T-helper 17 cell (primary cell): ENCODE data around the gene PTCRA. TPM values are rescaled to one million over a fixed set of nuclear protein-coding genes. Genes with fewer than 3 reads are reported as not detected.
A peak's percentile ranks its signal among the peaks of the same experiment; 100 is the strongest.

ENCODE experiments used
- ATAC-seq: fragments of 150-1000 bp; cut with Tn5 transposase; 2 replicates; pipeline ENCODE4 v1.10.0; 2021; ENCODE audit warnings: mild to moderate bottlenecking, moderate library complexity
- DNase-seq, 3 donors: peaks; one replicate each; pipeline versions ENCODE4 v3.0.0 to v3.0.0-alpha.2; 2020 to 2021
- H3K9me3 ChIP-seq: one replicate; pipeline ENCODE4 v1.7.0; 2013; ENCODE audit warnings: low read length, mild to moderate bottlenecking; ENCODE audit not compliant: control insufficient read depth, poor library complexity, severe bottlenecking
- H3K27ac Mint-ChIP-seq: one replicate; pipeline ENCODE4 v1.8.0; 2022; ENCODE audit warnings: mild to moderate bottlenecking, moderate library complexity, mixed read lengths
- H3K27me3 Mint-ChIP-seq: one replicate; pipeline ENCODE4 v1.8.0; 2022; ENCODE audit warnings: mixed read lengths
- H3K36me3 Mint-ChIP-seq: one replicate; pipeline ENCODE4 v1.8.0; 2022; ENCODE audit warnings: low read depth, mixed read lengths
- H3K4me1 Mint-ChIP-seq: one replicate; pipeline ENCODE4 v1.8.0; 2022; ENCODE audit warnings: mild to moderate bottlenecking, mixed read lengths
- H3K4me3 Mint-ChIP-seq: one replicate; pipeline ENCODE4 v1.8.0; 2022; ENCODE audit warnings: mild to moderate bottlenecking, moderate library complexity, mixed read lengths
- total RNA-seq, 4 donors: library from RNA in 2 of 4; stranded (reverse) in 2 of 4; gene quantifications; one replicate each; pipeline ENCODE4 v1.2.3 and lab custom pipeline; 2022 to 2026

PTCRA gene
- total RNA-seq, 2 donors from 2014 or later, result 1.8 to 35.0 TPM

- no peak for DNase-seq
These were observed 435 bp downstream of the PTCRA start for GRCh38 chr6:42916288-42916687.

GRCh38 chr6:42921801-42922200, 5.9 kb downstream of the PTCRA start:
- H3K9me3 ChIP-seq, result no peaks in the 10 kb centered on the region
- H3K36me3 Mint-ChIP-seq, result no peaks in the 10 kb centered on the region
- peak overlapping the region; percentile 59 for H3K27ac Mint-ChIP-seq
- DNase-seq, result no peak
- no peak for ATAC-seq
- no peaks in the 10 kb centered on the region for H3K27me3 Mint-ChIP-seq
- H3K4me1 Mint-ChIP-seq, result peaks cover 2% of the 10 kb centered on the region
- no peak overlapping the region for H3K4me3 Mint-ChIP-seq

More at GRCh38 chr6:42916288-42916687, 435 bp downstream of the PTCRA start:
- Mint-ChIP-seq H3K4me3 (no peak overlapping the region), H3K4me1 (peaks cover 1% of the 10 kb centered on the region), H3K27ac (no peak overlapping the region), H3K27me3 (peaks cover 22% of the 10 kb centered on the region), H3K36me3 (no peaks in the 10 kb centered on the region)
- no peaks in the 10 kb centered on the region for H3K9me3 ChIP-seq
- no peak for ATAC-seq

- DNase-seq (no peak), ATAC-seq (no peak)
- H3K36me3 Mint-ChIP-seq, result no peaks in the 10 kb centered on the region
- H3K27ac Mint-ChIP-seq, result no peak overlapping the region
- no peaks in the 10 kb centered on the region for H3K9me3 ChIP-seq
- H3K27me3 Mint-ChIP-seq, result no peaks in the 10 kb centered on the region
- no peak overlapping the region for H3K4me3 Mint-ChIP-seq
- peaks cover 7% of the 10 kb centered on the region for H3K4me1 Mint-ChIP-seq
These were observed 7.8 kb downstream of the PTCRA start for GRCh38 chr6:42923666-42924065.

GRCh38 chr6:42925248-42925857, 9.5 kb downstream of the PTCRA start:
- Mint-ChIP-seq H3K4me3 (no peak overlapping the region), H3K27me3 (no peaks in the 10 kb centered on the region), H3K27ac (no peak overlapping the region)

GRCh38 chr6:42928986-42929820, 13.3 kb downstream of the PTCRA start, which contains the start of gene CNPY3:
Gene CNPY3, plus strand, starts transcription at chr6:42929480. Its CDS starts 91 bp downstream, at chr6:42929571.
- H3K9me3 ChIP-seq, result no peaks in the 10 kb centered on the region
- Mint-ChIP-seq H3K27me3 (no peaks in the 10 kb centered on the region), H3K4me3 (peak within 1 kb of the TSS; percentile 99), H3K4me1 (peaks cover 49% of the 10 kb centered on the region), H3K36me3 (peaks cover 3% of the 10 kb centered on the region), H3K27ac (peak within 1 kb of the TSS; percentile 99)
- peak; percentile 86 to 91 (median 87) for DNase-seq
- ATAC-seq, result peak; percentile 85

More at GRCh38 chr6:42925248-42925857, 9.5 kb downstream of the PTCRA start:
- Mint-ChIP-seq H3K4me1 (peaks cover 20% of the 10 kb centered on the region), H3K36me3 (peaks cover 3% of the 10 kb centered on the region)
- no peak for DNase-seq
- H3K9me3 ChIP-seq, result no peaks in the 10 kb centered on the region
- ATAC-seq, result no peak

- Mint-ChIP-seq H3K36me3 (peaks cover 3% of the 10 kb centered on the region), H3K27ac (peak overlapping the region; percentile 99), H3K4me3 (peak overlapping the region; percentile 99), H3K4me1 (peaks cover 51% of the 10 kb centered on the region), H3K27me3 (no peaks in the 10 kb centered on the region)
- ATAC-seq, result peak; percentile 38
- no peaks in the 10 kb centered on the region for H3K9me3 ChIP-seq
- peak; percentile 16 to 41 (median 17) for DNase-seq
These were observed 14.0 kb downstream of the PTCRA start for GRCh38 chr6:42929821-42930360.

- no peaks in the 10 kb centered on the region for H3K9me3 ChIP-seq
- ATAC-seq (no peak), DNase-seq (no peak)
- Mint-ChIP-seq H3K36me3 (peaks cover 3% of the 10 kb centered on the region), H3K27ac (peak overlapping the region; percentile 99), H3K4me1 (peaks cover 54% of the 10 kb centered on the region), H3K4me3 (peak overlapping the region; percentile 72), H3K27me3 (no peaks in the 10 kb centered on the region)
These were observed 16.6 kb downstream of the PTCRA start for GRCh38 chr6:42932412-42932811.

- peak overlapping the region; percentile 72 for H3K4me3 Mint-ChIP-seq
- peaks cover 57% of the 10 kb centered on the region for H3K4me1 Mint-ChIP-seq
- peak overlapping the region; percentile 99 for H3K27ac Mint-ChIP-seq
These were observed 17.4 kb downstream of the PTCRA start for GRCh38 chr6:42933205-42933604.

GRCh38 chr6:42935322-42935721, 19.5 kb downstream of the PTCRA start:
- Mint-ChIP-seq H3K36me3 (peaks cover 4% of the 10 kb centered on the region), H3K4me3 (no peak overlapping the region), H3K27ac (no peak overlapping the region), H3K4me1 (peaks cover 40% of the 10 kb centered on the region), H3K27me3 (no peaks in the 10 kb centered on the region)
- no peaks in the 10 kb centered on the region for H3K9me3 ChIP-seq
- ATAC-seq, result no peak
- no peak for DNase-seq

More at GRCh38 chr6:42933205-42933604, 17.4 kb downstream of the PTCRA start:
- Mint-ChIP-seq H3K27me3 (no peaks in the 10 kb centered on the region), H3K36me3 (peaks cover 7% of the 10 kb centered on the region)
- no peak for ATAC-seq
- H3K9me3 ChIP-seq, result no peaks in the 10 kb centered on the region
- DNase-seq, result no peak

- DNase-seq (no peak), ATAC-seq (no peak)
- H3K4me1 Mint-ChIP-seq, result peaks cover 31% of the 10 kb centered on the region
- no peaks in the 10 kb centered on the region for H3K9me3 ChIP-seq
- H3K4me3 Mint-ChIP-seq, result no peak overlapping the region
- H3K27me3 Mint-ChIP-seq, result no peaks in the 10 kb centered on the region
- H3K36me3 Mint-ChIP-seq, result peaks cover 4% of the 10 kb centered on the region
- H3K27ac Mint-ChIP-seq, result no peak overlapping the region
These were observed 20.5 kb downstream of the PTCRA start for GRCh38 chr6:42936398-42936797.

GRCh38 chr6:42937548-42938427, 21.9 kb downstream of the PTCRA start:
- peak overlapping the region; percentile 92 for H3K27ac Mint-ChIP-seq
- ATAC-seq (no peak), DNase-seq (no peak)
- peaks cover 4% of the 10 kb centered on the region for H3K36me3 Mint-ChIP-seq
- no peaks in the 10 kb centered on the region for H3K27me3 Mint-ChIP-seq
- H3K9me3 ChIP-seq, result no peaks in the 10 kb centered on the region
- peaks cover 20% of the 10 kb centered on the region for H3K4me1 Mint-ChIP-seq
- H3K4me3 Mint-ChIP-seq, result peak overlapping the region; percentile 60

- no peak for ATAC-seq
- H3K4me1 Mint-ChIP-seq, result peaks cover 14% of the 10 kb centered on the region
- DNase-seq, result no peak
- no peaks in the 10 kb centered on the region for H3K9me3 ChIP-seq
- H3K27me3 Mint-ChIP-seq, result no peaks in the 10 kb centered on the region
- H3K27ac Mint-ChIP-seq, result peak overlapping the region; percentile 92
- H3K4me3 Mint-ChIP-seq, result no peak overlapping the region
- H3K36me3 Mint-ChIP-seq, result peaks cover 4% of the 10 kb centered on the region
These were observed 22.6 kb downstream of the PTCRA start for GRCh38 chr6:42938428-42938796.
